ENCODE data around the gene UAP1L1.

Gene UAP1L1

DNA sequence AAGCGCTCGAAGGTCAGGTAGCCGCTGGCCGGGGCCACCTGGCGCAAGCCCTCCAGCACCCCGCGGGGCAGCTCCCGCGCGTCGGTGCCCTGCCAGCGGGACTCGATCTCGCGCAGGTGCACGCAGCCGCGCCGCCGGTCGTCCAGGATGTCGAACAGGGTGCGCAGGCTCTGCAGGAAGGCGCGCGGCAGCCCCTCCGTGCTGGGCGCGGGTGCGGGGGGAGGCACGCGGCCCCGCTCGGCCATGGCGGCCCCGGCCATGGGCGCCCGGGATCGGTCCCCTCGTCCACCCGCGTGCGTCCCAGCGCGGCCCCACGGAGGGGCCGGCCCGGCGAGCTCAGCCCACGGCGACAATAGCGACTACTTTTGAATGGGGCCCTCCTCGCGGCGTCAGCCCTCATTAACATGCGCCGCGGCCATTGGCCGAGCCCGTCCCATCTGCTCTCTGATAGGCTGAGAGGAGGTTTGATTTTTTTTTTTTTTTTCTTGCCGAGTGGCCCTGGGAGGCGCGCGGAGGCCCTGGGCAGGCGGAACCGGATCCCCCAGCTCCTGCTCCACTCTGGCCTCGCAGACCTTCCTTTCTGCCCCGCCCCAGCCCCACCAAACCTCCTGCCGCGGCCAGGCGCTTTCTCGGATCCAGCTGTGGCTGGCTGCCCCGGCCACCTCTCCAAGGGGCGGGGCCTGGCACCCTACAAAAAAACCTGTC, 7.0 kb upstream of the UAP1L1 start, which contains the start of gene SAPCD2:
SAPCD2 (minus strand) TSS at position 357 of the 705 bp plus-strand sequence; CDS start at position 260, 97 bp downstream.
- DNase-seq (ENCODE audit: low read depth), result peak; percentile 77
- no peak for TF ChIP-seq CTCF (conservative IDR thresholded peaks at IDR 0.05; ENCODE audit: control insufficient read depth, insufficient read depth, low read depth, low read length)
- H3K4me3 ChIP-seq (ENCODE audit: control insufficient read depth, low read depth, low read length), result peak within 1 kb of the TSS; percentile 41

DNA sequence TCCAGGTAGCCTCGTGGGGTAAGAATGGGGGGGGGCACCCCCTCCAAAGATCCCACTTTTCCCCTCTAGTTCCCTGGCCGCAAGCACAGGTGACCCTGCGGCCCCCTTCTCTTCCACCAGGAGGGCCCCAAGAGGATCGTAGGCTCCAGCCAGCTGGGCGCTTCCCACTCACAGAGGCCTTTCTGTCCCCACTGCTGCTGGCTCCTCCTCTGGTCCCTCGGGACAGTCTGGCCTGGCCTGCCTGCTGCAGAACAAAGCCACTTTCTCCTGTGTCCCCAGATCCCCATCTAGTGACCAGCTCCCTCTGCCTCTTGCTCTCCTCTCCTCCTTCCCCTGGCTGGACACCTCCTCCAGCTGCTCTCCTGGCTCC, 6.4 kb upstream of the UAP1L1 start:
- no peak for DNase-seq (ENCODE audit: low read depth)
- TF ChIP-seq CTCF (conservative IDR thresholded peaks at IDR 0.05; ENCODE audit: control insufficient read depth, insufficient read depth, low read depth, low read length), result no peak
- peak overlapping the region; percentile 28 for H3K4me3 ChIP-seq (ENCODE audit: control insufficient read depth, low read depth, low read length)

DNA sequence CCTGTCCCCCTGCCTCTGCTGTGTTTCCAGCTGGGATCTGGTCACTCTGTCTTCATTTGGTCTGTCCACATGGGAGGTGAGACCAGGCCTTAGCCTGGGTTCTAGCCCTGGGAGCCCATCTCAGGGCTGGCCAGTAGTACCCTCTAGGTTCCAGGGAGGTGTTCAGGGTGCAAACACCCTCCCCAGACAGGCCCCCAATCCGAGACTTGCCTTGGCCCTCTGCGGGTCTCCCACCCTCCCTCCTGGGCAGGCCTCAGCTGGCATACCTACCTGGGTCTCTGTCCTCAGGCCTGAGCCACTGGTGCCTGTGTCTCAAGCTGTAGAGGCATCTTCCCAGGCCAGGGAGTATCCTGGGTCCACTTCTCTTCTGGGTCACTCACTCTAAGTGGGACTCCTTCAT, 6.0 kb upstream of the UAP1L1 start:
- no peak for TF ChIP-seq CTCF (conservative IDR thresholded peaks at IDR 0.05; ENCODE audit: control insufficient read depth, insufficient read depth, low read depth, low read length)
- no peak overlapping the region for H3K4me3 ChIP-seq (ENCODE audit: control insufficient read depth, low read depth, low read length)
- DNase-seq (ENCODE audit: low read depth), result no peak

- H3K4me3 ChIP-seq (ENCODE audit: control insufficient read depth, low read depth, low read length), result no peak overlapping the region
- TF ChIP-seq CTCF (conservative IDR thresholded peaks at IDR 0.05; ENCODE audit: control insufficient read depth, insufficient read depth, low read depth, low read length), result no peak
- no peak for DNase-seq (ENCODE audit: low read depth)
These were observed 3.3 kb upstream of the UAP1L1 start for GRCh38 chr9:137073992-137074399.

GRCh38 chr9:137074657-137075274, 2.6 kb upstream of the UAP1L1 start:
- no peak overlapping the region for H3K4me3 ChIP-seq (ENCODE audit: control insufficient read depth, low read depth, low read length)
- DNase-seq (ENCODE audit: low read depth), result no peak
- TF ChIP-seq CTCF (conservative IDR thresholded peaks at IDR 0.05; ENCODE audit: control insufficient read depth, insufficient read depth, low read depth, low read length), result no peak

GRCh38 chr9:137075275-137075775, 2.0 kb upstream of the UAP1L1 start:
- TF ChIP-seq CTCF (conservative IDR thresholded peaks at IDR 0.05; ENCODE audit: control insufficient read depth, insufficient read depth, low read depth, low read length), result no peak
- DNase-seq (ENCODE audit: low read depth), result no peak
- H3K4me3 ChIP-seq (ENCODE audit: control insufficient read depth, low read depth, low read length), result no peak overlapping the region
